DMS153 treated with DMSO at 0.1 percent for 48 hours (cell line): Measurements from ENCODE around the gene ICA1L.
"Not testable (repeated sequence)": the region's sequence is repeated elsewhere in the genome, so short reads cannot be mapped to it uniquely, and the experiment has no call there.

Source experiments
- DNase-seq: peaks from one replicate; lab custom pipeline; 2025; ENCODE audit not compliant: unreplicated experiment; lab: John Stamatoyannopoulos, UW

Gene ICA1L

DNA sequence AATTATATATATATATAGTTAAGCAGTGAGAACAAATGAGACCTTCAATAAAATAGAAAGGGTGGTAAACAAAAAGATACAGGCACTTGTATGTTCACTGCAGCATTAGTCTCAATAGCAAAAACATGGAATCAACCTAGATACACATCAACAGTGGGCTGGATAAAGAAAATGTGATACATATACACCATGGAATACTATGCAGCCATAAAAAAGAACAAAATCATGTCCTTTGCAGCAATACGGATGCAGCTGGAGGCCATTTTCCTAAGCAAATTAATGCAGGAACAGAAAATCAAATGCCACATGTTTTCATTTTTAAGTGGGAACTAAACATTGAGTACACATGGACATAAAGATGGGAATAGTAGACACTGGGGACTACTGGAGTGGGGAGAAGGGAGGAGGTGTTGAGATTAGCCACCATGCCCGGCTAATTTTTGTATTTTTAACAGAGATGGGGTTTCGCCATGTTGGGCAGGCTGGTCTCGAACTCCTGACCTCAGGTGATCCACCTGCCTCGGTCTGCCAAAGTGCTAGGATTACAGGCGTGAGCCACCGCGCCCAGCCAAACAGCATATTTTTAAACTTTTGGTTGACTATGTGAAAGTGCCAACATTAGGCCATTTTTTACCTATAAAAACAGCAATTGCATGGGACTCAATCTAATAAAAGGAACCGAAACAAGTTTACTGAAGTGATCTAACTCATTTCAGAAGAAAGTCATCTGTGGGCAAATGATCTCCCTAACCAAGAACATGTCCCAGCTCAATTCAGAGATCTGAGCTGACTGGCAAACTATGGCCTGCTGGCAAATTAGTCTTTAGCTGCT is 23.7 kb downstream of the ICA1L start:
- DNase-seq = no peak

DNA sequence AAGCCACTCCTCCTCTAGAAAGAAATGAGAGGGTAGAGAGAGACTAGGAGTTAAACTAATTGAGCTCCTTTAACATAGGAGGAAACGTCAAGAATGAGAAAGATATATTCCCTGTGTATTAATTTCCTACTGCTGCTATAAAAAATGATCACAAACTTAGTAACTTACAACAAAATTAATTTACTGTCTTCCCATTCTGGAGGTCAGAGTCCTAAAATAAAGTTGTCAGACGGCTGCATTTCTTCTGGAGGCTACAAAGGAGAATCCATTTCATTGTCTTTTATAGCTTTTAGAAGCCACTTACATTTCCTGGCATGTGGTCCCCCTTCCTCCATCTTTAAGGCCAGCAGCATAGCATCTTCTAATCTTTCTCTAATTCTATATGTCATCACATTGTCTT is 26.9 kb downstream of the ICA1L start:
- no peak for DNase-seq

GRCh38 chr2:202842690-202843089 is 28.9 kb downstream of the ICA1L start:
- DNase-seq = no peak

DNA sequence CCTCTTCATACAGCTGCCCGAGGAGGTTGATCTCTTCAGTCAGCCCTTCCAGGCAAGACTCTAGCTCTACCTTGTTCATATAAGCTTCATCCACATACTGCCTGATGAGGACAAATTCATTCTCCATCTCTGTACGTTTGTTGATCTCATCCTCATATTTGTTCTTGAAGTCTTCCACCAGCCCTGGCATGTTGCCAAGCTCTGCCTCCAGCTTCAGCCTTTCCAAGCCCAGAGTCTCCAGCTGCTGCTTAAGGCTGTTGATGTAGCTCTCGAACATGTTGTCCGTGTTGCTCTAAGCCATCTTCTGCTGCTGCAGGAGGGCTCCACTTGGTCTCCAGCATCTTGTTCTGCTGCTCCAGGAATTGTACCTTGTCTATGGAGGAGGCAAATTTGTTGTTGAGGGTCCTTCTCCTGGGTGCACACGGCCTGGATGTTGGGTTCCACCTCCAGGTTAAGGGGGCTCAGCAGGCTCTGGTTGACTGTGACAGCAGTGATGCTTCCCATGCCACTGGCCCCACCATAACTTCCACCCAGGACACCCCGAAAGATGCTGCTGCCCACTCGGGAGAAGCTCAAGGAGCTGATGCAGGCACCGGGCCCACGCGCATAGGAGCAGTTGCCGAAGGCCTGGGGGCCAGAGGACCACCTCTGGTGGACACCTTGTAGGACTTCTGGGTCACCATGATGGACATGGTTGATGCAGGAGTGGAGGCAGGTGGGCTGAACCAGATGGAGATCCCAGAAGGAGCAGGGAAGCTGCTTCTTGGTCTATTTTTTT is 30.3 kb downstream of the ICA1L start:
- DNase-seq = no peak

DNA sequence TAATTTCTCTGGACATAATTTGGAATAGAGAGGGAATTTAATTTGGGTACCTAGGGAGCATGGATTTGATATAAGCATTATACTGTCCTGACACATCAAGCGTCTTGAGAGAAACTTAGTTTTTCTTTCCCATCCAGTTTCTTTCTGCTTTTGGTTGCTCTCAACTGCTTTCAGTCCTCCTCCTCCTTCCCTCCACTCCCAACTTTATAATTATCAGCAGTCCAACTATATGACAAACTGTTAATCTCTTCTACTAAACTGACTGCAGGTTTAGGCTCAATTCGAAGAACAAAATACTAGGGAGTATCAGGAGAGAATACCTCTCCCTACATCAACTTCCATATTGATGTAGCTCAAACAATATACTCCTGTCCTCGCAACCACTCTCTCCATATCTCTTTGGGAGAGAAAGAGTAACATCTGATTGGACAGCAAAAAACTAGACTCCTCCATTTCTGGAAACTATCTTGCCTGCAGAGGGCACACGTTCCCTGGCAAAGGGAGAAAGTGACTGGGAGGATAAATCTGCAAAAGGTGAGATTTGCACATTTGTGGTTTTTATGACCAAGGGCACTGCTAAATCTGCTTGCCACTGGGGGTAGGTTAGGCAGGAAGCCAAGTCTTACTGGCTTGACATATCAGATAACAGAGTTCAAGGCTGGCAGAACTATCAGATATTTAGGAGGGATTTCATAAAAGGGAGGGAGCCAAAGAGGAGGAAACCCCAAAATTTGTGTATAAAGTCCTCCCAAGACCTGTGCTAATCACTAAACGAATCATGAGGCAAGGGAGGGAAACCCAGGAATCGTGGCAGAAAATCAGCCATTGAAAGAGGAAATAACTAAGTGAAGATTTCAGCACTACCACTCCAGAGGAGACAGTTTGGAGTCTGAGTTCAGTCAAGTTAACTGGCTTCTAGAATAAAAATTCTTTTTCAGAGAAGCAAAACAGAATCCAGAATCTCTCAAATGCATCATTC is 40.0 kb downstream of the ICA1L start:
- no peak for DNase-seq

DNA sequence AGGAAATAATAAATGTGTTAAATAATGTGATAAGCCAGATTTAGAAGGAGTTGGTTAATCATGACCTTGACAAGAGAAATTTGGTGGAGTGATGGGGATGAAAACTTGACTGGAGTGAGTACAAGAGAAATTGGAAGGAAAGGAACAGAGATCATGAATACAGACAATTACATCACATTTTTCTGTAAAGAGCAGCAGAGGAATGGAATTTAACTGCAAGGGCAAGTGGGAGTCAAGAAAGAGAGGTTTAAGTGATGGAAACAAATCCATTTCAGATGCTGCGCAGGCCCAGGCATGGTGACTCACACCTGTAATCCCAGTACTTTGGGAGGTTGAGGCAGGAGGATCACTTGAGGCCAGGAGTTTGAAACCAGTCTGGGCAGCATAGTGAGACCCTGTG is 46.7 kb downstream of the ICA1L start:
- DNase-seq = no peak

DNA sequence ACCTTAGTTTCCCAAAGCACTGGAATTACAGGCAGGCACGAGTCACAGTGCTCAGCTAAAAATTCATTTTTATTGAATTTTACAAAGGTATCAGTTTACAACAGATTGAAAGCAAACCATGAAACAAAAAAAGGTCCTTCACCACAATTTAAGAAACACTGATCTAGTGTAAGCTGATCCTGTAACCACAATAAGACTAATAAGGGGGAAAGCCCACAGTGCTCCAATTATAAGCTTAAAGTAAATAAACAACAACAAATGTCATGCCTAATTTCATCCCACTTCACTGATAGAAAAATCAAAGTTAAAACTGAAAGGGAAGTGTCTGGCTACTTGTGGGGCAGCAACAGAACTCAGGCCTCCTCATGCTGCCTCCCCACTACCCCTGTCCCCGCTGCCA is 49.2 kb downstream of the ICA1L start:
- no peak for DNase-seq

DNA sequence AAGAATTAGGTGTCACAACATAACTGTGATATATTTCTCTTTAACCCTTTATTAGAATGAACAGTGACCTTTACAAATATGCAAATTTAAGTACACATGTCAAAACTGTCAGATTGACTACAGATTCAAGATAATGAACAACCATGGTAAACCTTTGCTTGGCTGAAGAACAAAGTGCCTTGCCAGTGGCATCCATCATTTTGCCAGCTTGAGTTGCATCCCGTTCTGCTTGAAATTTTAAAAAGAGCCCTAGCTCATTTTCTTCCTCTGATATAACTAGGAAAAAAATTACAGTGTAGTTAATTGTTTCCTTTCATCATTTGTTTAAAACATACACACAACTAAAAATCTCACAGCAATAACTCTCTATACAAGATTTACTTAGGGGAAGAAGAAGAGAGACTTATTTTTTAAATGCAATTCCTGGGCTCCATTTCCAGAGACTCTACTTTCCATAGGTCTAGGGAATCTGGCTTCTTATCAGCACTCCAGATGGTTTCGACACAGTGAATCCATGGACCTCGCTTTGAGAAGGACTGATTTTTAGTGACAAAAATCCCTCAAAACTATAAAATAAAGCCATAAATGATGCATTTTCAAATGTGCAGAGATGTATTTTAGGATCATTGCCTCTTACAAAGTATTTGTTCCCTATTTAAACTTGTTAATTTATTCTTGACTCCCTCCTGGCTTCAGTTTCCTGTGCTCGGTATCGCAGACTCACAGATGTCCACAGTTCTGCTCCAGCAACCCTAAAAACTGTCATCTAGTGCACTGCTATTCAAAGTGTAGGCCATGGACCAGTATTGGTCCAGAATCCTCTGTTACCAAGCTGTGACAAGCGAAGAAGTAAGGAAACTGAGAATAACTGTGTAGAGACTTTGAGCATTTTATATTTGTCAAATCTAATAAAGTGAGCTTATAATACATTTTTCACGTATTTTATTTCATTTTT is 50.1 kb downstream of the ICA1L start:
- DNase-seq = no peak

DNA sequence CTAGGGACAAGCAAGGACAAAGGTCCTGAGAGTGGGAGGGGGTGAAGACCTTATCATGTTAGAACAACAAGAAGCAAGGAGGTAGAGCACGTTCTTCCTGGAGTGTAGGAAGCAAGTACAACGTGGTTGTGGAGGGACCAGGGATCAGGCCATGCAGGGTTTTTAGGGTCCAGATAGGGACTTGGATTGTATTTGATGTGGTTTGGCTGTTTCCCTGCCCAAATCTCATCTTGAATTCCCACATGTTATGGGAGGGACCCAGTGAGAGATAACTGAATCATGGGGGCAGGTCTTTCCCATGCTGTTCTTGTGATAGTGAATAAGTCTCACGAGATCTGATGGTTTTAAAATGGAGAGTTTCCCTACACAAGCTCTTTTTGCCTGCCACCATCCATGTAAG is 53.2 kb downstream of the ICA1L start:
- no peak for DNase-seq

DNA sequence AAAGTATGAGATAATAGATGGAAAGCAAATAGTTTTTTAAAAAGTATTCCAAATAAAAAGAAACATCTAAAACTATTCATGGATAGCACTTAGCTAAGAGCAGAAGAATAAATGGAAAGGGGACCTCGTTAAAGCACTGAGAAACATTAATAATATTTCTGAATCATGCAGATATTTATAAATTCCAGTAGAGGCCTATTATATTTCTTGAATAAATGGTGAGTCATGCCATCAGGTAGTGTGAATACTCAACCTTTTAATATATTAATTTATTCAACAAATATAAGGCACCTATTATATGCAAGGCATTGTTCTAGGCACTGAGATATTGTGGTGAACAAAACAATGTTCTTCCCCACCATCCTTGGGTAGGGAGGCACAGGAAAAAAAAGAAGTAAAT is 53.8 kb downstream of the ICA1L start:
- no peak for DNase-seq

- no peak for DNase-seq
Measured at GRCh38 chr2:202815548-202816360, 55.8 kb downstream of the ICA1L start.

DNA sequence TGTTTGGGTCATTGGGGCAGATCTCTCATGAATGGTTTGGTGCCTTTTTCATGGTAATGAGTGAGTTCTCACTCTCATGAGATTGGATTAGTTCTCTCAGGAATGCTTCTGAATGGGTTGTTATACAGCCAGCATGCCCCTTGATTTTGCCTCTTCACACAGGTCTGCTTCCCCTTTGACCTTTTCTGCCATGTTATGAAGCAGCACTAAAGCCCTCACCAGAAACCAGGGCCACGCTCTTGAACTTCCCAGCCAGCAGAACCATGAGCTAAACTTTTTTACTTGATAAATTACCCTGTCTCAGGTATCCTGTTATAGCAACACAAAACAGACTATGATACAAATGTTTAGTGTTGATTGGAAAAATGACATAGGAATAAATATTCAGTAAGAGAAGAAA is 57.3 kb downstream of the ICA1L start:
- no peak for DNase-seq

GRCh38 chr2:202813387-202813786 is 58.2 kb downstream of the ICA1L start:
- DNase-seq = no peak

GRCh38 chr2:202808754-202809153 is 62.8 kb downstream of the ICA1L start:
- DNase-seq = no peak

DNA sequence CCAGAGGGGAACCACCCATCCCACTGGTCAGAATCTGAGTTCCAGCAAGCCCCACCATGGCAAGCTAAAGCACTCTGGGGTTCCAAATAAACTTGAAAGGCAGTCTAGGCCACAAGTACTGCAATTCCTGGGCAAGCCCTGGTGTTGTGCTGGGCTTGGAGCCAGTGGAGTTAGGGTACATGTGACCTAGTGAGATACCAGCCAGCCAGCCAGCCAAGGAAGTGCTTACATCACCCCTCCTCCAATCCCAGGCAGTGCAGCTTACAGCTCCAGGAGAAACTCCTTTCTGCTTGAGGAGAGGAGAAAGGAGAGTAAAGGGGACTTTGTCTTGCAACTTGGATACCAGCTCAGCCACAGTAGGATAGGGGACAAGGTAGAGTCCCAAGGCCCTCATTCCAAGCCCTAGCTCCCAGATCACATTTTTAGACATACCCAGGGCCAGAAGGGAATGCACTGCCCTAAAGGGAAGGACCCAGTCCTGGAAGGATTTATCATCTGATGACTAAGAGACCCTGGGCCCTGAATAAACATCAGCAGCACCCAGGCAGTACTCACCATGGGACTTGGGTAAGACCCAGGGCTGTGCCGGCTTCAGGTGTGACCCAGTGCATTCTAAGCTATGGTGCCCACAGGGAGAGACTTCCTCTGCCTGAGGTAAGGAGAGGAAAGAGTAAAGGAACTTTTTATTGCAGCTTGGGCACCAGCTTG is 64.0 kb downstream of the ICA1L start:
- DNase-seq = not testable (repeated sequence)

DNA sequence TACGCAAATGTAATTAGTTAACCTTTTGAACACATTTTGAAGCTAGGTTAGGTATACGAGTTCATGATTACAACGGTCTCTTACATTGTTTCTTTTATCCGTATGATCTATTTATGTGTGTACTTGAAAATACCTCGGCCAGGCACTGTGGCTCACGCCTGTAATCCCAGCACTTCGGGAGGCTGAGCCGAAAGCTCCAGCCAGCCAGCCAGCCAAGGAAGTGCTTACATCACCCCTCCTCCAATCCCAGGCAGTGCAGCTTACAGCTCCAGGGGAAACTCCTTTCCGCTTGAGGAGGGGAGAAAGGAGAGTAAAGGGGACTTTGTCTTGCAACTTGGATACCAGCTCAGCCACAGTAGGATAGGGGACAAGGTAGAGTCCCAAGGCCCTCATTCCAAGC is 65.7 kb downstream of the ICA1L start:
- not testable (repeated sequence) for DNase-seq

GRCh38 chr2:202797944-202798343 is 73.6 kb downstream of the ICA1L start:
- DNase-seq = no peak

GRCh38 chr2:202790676-202791075 is 80.9 kb downstream of the ICA1L start:
- DNase-seq = no peak

GRCh38 chr2:202786842-202787241 is 84.7 kb downstream of the ICA1L start:
- no peak for DNase-seq
